NCI-H510A (cell line): Measurements from ENCODE around the gene ZNF398.
"Not testable (repeated sequence)": the region's sequence is repeated elsewhere in the genome, so short reads cannot be mapped to it uniquely, and the experiment has no call there.

ENCODE experiments used
- DNase-seq: peaks from one replicate; lab custom pipeline; 2025; lab: John Stamatoyannopoulos, UW

Gene ZNF398

GRCh38 chr7:149197675-149198074 is 50.4 kb downstream of the ZNF398 start:
- no peak for DNase-seq

GRCh38 chr7:149198161-149198816 is 51.0 kb downstream of the ZNF398 start:
- no peak for DNase-seq

GRCh38 chr7:149199234-149199995 is 52.2 kb downstream of the ZNF398 start:
- DNase-seq, result no peak

GRCh38 chr7:149202831-149203231 is 55.6 kb downstream of the ZNF398 start:
- no peak for DNase-seq

- no peak for DNase-seq
These were observed 58.6 kb downstream of the ZNF398 start for GRCh38 chr7:149205690-149206381.

GRCh38 chr7:149207324-149208035 is 60.2 kb downstream of the ZNF398 start:
- DNase-seq, result no peak

GRCh38 chr7:149209518-149210269 is 62.4 kb downstream of the ZNF398 start:
- no peak for DNase-seq

- no peak for DNase-seq
These were observed 63.3 kb downstream of the ZNF398 start for GRCh38 chr7:149210551-149210950.

GRCh38 chr7:149214020-149214720 is 66.9 kb downstream of the ZNF398 start:
- DNase-seq, result no peak

GRCh38 chr7:149216402-149216801 is 69.1 kb downstream of the ZNF398 start:
- DNase-seq, result no peak

- DNase-seq, result no peak
These were observed 70.3 kb downstream of the ZNF398 start for GRCh38 chr7:149217570-149217969.

- DNase-seq, result no peak
These were observed 71.5 kb downstream of the ZNF398 start for GRCh38 chr7:149218469-149219420.

GRCh38 chr7:149220534-149220933 is 73.3 kb downstream of the ZNF398 start:
- no peak for DNase-seq

- DNase-seq, result no peak
These were observed 75.9 kb downstream of the ZNF398 start for GRCh38 chr7:149223176-149223575.

- no peak for DNase-seq
These were observed 76.5 kb downstream of the ZNF398 start for GRCh38 chr7:149223761-149224160.

GRCh38 chr7:149224352-149224751 is 77.1 kb downstream of the ZNF398 start:
- DNase-seq, result no peak

- no peak for DNase-seq
These were observed 77.9 kb downstream of the ZNF398 start for GRCh38 chr7:149225106-149225505.

GRCh38 chr7:149225656-149226055 is 78.4 kb downstream of the ZNF398 start:
- no peak for DNase-seq

- not testable (repeated sequence) for DNase-seq
These were observed 79.1 kb downstream of the ZNF398 start for GRCh38 chr7:149226366-149226765.
